HG02798 (cell line): ENCODE measurements around the gene IRAK4.
"Not testable (repeated sequence)": the region's sequence is repeated elsewhere in the genome, so short reads cannot be mapped to it uniquely, and the experiment has no call there.

Experiments
- ATAC-seq: cut with Tn5 transposase; IDR thresholded peaks from one replicate; pipeline ENCODE4 v1.9.1; 2021; ENCODE audit warnings: mild to moderate bottlenecking; ENCODE audit not compliant: unreplicated experiment, poor library complexity

Gene IRAK4

DNA sequence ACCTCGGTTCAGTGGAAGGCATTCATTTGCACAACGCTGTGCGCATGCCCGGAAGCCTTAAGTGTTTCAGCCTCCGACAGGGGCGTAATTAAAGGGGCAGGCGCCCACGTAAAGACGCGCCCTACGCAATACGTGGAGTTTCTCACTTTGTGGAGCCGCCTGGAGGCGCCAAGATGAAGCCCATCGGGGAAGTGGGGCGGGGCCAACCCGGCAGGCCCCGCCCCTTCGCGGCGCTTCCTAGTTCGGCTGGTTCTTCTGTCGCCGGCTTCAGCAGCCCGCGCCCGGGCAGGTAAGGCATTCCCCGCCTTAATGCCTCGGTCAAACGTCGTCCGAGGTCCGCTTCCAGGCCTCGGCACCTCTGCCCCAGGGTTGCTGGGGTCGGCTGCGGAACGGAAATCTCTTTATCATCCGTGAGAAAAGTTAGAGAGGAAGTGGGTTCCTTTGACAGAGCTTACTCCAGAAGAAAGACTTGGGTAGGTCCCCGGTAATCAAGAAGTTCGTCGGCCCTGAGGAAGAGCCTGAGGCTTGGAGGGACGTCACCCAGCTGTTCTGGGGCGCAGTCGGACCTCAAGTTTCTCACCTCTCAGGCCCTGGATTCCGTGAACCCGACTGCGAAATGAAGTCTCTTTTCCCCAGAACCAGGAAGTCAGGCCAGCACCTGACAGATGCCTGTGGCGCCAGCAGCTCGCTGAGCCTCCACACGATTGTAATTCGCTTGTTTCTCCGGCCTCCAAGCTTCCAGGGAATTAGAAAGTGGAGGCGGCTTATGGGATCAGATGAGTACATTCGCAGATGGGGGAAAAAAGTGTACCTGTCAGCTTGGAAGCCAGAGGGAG is at the start of gene IRAK4, which contains the start of gene PUS7L:
Gene IRAK4, plus strand, starts transcription at position 224 of the 836 bp plus-strand sequence. CDS start 9,161 bp downstream, outside the sequence.
Gene PUS7L, minus strand, starts transcription at position 63 of the 836 bp plus-strand sequence. CDS start 3,545 bp downstream, outside the sequence.
- peak; percentile 97 for ATAC-seq

DNA sequence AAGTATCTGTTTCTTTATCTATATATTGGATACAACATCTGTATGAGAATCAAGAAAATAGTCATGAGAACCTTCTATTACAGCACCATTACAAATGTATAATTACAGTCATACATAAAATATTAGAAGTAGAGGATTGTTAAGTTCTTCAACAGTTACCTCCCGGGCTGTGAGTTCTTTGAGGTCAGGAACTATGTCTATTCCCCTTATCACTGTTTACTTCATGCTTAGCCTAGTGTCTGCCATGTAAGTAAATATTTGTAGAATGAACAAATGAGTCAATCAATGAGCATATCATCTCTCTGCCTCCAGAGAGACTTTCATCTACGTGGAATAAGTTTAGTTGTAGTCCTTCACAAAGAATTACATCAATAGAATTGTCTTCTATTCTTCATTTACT is 47.4 kb upstream of the IRAK4 start:
- no peak for ATAC-seq

DNA sequence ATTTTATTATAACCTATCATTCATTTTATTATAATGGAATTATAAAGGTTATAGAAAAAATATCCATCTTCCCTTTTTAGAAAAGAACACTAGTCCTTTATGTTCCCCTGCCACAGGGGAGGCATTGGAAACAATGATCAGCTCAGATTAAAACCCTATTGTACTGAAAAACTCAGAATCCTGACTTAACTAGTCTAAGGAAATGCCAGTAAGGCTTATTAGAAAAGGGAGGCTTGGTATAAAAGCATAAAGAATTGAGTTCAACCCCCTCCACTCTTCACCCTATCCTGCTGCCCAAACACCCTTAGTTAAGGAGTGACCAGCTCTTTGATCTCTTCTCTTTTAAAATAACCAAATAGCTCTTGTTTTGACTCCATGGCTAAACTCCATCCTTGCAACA is 36.1 kb upstream of the IRAK4 start:
- no peak for ATAC-seq

DNA sequence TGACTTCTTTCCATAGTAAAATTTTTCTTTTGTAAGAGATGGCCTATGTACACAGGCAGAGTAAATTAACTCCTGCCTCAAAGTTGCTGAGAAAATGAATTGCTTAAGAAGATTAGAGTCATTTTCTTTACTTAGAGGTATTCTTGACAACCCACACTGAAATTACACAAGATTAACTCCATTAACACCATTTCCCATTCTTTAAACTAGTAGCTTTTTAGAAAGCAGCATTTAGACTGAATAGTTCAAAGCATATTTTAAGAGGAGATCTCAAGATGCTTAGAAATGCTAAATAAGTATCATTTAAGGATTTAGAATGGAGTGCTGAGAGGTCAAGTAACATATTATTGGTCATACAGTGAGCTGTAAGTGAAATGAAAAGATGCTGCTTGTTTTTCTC is 35.6 kb upstream of the IRAK4 start:
- ATAC-seq = no peak

DNA sequence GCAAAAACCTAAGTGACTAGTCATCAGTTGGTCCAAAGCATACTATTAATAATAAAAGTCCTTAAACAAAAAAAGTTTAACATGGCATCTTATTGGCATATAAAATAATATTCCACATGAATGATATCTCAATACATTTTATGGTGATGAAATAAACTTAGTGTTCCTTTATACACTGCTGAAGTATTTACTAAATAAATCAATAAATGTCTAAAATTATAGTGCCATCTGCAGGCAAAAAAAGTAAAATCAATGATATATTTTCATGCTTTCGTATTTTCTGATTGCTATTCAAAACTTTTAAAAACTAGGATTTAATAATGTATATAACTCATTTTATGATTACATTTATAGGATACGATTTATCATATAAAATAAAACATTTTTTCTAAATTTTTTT is 30.6 kb upstream of the IRAK4 start:
- ATAC-seq = no peak

DNA sequence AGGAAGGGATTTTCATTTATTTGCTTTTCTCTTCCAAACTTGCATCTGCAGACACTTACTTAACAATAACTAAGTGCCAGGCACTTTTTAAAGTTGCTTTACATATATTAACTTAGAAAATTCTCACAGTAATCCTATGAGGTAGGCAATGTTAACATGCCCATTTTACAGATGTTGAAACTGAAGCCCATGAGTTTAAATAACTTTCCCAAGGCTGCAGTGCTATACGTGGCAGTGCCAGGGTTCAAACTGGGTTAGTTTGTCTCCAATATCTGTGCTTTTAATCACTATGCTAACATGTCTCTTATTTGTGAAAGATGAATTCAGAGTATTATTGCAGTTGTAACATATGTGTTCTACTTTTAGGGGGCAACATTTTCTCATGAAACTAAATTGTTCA is 30.1 kb upstream of the IRAK4 start:
- ATAC-seq = no peak

DNA sequence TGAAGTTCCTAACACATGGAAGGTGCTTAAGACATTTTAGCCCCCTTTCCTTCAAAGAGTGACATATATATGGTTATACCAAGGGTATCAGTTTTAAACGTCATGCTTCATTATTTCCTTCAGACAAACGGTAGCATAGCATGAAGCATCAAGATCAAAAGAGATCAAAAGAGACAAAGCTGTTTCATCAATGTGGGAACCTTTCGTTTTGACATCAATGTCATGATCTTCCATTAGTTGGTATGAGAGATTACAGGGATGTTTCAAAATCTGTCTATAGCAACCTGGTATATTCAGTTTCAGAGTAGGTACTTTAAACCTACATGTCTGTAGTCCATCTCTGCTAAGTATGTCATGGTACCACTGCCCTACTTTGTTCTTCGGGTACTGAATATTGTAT is 28.5 kb upstream of the IRAK4 start:
- no peak for ATAC-seq

DNA sequence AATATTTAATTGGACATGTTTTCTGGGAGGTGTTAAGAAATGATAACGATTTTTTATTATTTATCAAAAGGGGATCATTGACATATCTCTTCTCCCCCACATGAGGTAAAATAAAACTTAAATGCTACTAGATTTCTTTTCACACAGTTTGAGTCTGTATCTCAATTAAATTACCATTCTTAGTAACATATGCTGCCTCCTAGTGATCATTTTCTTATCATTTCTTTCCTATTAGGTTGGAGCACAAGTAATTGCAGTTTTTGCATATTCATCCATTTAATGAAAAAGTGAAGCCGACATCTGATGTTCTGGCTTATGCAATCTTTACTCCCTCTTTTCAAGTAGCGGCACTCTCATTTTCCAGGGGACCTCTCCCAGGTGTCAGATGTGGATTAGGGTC is 25.1 kb upstream of the IRAK4 start:
- ATAC-seq = no peak

DNA sequence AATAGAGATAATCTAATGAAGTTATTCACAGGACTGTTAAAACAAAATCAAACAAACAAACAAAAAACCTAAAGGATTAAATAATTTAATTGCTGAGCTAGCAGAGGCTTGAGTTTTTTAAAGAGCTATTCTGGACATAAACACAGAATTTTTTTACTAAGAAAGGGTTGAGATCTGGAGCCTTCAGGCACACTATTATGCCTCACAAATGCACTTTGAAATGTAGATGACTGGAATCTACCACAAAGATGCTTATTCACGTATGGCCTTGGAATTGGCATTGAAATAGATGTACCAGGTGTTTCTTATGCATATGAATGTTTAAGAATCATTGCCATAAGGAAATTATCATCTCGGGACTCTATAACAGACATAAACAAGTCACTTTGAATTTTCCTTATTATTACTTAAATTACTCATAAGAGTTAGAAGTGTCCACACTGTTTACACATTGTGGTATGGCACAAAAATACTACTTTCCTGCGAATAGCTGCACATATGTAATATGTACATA is 21.8 kb upstream of the IRAK4 start:
- no peak for ATAC-seq

DNA sequence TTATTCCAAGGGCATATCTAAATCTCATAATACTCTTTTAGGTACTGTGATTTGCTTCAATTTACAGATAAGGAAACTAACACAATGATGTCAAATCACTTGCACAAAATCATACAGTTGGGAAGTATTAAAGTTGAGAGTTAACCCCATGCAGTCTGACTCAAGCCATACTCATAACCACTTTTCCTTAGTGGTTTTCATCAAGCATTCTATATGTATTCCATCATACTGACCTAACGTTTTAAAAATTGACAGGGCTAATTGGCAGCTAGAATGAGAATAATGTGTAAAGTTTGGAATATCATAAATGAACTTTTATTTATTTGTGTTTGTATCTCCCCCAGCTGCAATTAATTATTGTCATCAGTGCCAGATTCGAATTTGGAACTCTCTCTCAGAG is 21.1 kb upstream of the IRAK4 start:
- ATAC-seq = no peak

DNA sequence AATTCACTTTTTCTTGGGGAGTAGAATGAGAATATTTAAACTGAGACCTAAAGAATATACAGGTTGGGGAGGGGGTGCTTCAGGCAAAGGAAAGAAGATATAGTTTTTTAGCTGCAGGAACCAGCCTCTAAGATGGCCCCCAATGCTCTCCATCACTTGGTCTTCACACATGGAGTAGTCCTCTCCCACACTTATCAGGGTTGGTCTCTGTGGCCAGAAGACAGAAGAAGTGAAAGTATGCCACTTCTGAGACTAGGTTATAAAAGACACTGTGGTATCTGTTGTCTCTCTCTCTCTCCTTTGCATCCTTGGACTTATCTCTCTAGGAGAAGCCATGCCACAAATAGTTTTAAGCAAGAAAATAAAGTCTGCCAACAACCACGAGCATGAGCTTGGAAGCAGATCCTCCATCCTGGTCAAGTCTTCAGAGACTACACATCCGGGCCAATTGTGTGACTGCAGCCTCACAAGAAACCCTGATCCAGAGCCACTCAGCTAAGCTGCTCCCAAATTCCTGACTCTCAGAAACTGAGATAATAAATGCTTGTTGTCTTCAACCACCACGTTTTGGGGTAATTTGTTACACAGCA is 18.1 kb upstream of the IRAK4 start:
- ATAC-seq = peak; percentile 66

DNA sequence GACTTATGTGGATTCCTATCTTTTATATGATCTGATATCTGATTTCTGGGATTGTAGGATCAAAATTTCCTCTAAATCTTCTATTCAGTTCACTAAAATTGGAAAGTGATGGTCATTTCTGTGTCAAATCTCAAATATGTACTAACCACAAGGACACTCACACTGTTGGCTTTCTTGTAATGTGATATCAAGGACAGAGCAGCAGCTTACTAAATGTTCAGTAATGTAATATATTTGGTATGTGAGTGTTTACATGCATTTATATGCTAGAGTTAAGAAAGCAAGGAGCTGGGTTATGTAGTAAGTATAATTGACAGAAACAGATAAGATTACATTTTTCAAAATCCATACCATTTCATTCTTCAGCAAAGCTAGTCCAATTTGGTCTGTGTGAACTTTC is 16.6 kb upstream of the IRAK4 start:
- no peak for ATAC-seq

DNA sequence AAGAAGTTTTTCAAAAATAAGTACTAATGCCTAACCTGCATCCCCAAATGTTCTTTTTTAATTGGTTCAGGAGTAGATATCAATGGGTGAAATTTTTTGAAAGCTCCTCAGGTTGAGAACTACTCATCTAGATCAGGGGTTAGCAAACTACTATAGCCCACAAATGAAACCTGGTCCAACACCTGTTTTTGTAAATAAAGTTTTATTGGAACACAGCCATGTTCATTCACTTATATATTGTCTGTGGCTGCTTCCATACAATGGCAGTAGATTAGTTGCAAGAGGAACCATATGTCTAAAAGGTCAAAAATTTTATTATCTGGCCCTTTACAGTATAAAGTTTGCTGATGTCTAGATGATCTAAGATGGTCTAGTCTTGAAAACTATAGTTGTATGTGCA is 13.9 kb upstream of the IRAK4 start:
- ATAC-seq = no peak

DNA sequence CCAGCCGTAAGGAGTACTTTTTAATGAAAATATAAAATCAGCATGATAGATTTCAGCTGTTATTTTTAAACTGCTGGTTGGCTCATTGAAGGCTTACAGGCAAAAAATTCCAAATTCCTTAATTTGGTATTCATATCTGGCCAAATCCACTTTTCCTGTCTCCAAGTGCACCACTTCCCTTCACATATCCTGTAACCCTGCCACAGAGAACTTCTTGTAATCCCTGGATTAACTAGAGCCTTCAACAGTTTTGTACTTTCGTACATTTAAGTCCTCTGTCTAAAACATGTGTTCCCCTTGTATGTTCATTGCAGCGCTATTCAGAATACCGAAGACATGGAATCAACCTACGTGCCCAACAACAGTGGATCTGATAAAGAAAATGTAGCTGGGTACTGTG is 9.7 kb upstream of the IRAK4 start:
- no peak for ATAC-seq

DNA sequence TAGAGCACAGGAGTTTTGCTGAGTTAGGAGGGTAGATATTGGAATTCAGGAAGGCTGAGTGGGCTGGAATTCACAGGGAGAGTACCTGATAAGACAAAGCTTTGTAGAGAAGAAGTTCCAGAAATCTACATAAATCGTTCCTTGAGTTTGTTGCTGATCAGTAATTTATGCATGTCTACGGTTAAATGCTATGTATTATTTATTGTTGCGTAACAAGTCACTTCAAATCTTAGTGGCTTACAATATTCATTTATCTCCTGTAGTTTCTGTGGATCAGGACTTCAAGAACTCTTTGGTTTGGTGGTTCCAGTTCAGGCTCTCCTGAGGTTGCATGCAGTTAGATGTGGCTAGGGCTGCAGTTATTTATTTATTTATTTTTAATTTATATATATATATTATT is 7.9 kb upstream of the IRAK4 start:
- no peak for ATAC-seq

DNA sequence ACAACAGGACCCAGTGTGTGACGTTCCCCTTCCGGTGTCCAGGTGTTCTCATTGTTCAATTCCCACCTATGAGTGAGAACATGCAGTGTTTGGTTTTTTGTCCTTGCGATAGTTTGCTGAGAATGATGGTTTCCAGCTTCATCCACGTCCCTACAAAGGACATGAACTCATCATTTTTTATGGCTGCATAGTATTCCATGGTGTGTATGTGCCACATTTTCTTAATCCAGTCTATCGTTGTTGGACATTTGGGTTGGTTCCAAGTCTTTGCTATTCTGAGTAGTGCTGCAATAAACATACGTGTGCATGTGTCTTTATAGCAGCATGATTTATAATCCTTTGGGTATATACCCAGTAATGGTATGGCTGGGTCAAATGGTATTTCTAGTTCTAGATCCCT is 7.4 kb upstream of the IRAK4 start:
- ATAC-seq = not testable (repeated sequence)

DNA sequence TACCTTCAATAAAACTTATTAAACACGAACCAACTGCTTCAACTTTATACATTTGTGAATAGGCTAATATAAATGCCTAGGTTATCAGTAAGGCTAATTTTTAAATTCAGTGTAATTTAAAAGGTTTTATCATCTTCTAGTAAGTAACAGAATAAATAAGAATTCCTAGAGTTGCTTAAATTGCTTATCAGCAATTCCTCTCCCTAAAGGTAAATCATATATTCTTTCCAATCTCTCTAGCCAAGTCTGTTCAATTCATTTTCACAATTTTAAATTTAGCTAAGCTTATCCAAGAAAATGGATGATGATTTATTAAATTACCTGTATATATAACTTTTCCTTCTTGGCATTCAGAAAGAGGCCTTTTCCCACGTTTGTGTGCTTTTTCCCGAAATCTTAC is 4.7 kb upstream of the IRAK4 start:
- no peak for ATAC-seq

DNA sequence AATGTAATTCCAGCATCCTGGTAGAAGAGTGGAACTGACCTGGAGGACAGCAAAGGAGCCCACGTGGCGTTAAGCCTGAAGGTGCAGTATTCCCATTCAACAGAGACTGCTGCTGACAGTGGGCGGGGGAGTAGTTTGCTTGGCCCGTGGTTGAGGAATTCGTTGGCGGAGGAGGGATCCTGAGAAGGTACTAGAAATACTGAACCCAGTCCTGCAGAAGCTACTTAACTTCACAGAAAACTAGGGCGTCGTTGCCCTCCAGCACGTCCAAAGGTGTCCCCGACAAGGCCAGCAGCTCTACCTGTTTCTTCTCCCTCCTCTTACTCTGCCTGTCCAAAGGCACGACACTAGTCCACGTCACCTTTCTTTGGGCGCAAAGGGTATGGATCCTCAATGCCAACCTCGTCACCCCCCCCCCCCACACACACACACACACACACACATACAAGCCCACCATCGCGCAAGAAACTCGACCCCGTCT is 464 bp upstream of the IRAK4 start:
- ATAC-seq = peak; percentile 5

DNA sequence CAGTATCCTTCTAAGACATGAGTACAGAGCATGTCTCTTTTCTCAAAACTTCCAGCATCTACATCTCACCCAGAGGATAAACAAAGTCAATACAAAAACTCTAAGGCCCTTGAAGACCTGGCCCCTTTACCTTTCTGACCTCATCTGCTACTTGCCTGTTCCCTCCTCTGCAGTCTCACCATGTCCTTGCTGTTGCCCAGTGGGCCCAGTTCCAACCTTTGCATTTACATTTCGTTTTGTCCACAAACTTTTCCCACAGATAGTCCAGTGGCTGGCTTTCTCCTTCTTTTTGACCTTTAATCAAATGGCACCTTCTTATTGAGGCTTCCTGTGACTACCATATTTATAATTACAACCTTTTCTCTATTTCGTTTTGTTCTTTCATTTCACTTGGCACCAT is 1.6 kb downstream of the IRAK4 start:
- ATAC-seq = no peak

DNA sequence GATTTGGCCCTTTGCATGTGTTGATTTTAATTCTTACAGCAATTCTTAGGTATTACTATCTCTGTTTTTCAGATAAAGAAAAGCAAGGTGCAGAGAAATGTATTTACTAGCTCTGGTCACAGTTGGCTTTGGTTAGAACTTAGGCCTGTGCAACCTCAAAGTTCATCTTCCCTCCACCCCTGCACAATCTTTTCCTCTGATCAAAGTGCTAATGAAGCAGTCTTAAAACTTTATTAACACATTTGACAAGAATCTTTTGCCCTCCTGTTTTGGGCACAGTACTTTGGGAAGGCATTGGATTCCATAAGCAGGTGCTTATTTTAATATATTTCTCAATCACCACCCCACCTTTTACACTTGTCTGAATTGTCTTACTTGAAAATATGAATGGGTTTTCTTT is 2.7 kb downstream of the IRAK4 start:
- ATAC-seq = no peak

DNA sequence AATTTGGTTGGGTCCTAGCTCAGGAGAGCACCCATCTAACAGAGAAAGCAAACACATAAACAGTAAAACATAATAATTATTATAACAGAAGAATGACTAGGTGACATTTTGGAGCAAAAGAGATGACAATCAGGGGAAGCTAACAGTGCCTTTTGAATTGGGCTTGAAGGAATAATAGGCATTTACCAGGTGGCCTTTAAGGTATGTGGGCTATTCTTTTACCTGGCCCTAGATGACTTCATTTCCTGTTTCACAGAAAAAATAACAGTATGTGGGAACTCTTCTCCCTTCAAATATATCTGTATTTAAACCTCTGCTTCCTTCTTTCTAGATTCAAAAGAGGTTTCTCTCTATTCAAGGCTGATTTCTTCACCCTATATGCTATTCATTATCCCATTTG is 3.8 kb downstream of the IRAK4 start:
- no peak for ATAC-seq

DNA sequence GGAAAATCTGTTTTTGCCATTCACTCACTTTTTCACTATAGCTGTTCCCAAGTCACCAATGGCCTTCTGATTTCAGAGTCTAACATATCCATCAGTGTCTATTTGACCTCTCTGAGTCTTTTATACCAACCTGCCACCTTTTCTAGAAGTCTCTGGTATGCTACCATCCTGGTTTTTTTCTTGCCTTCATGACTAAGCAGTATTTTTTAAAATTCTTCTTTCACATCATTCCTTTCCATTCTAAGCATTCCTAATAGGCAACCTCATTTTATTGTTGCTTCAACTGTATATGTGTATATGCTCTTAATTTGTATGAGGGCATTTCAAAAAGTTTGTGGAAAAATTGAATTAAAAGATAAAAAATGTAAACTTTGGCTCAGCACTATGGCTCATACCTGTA is 5.0 kb downstream of the IRAK4 start:
- no peak for ATAC-seq
